PC-3 (cell line): ENCODE results near the gene NKX6-2. TPM values are rescaled to one million over a fixed set of nuclear protein-coding genes. Genes with fewer than 3 reads are reported as not detected.

ENCODE experiments used
- ATAC-seq: fragments of 200-7000 bp; cut with Tn5 transposase; 2 replicates; pipeline ENCODE4 v1.9.1; 2020; ENCODE audit warnings: mild to moderate bottlenecking, moderate library complexity
- BruUV-seq: library from RNA; stranded (reverse); fragments of 400-500 nt; replicated peaks from 2 replicates; lab custom pipeline; 2021; lab: Mats Ljungman, UMichigan
- CTCF ChIA-PET: fragments of 300-600 bp; sonication (Branson Sonifier 250); formaldehyde crosslinking; loops from one replicate; lab custom pipeline; 2022; ENCODE audit warnings: antibody characterized with exemption; lab: Charles Lee
- POLR2A ChIA-PET: fragments of 300-600 bp; sonication (Branson Sonifier 250); formaldehyde crosslinking; loops from one replicate; lab custom pipeline; 2022; ENCODE audit warnings: antibody characterized with exemption; ENCODE audit not compliant: unreplicated experiment; lab: Charles Lee
- DNase-seq: peaks from one replicate; pipeline ENCODE4 v3.0.0-alpha.2; 2015
- H2AFZ ChIP-seq: fragments of 300-600 bp; sonication (generic); 2 replicates; pipeline ENCODE4 v1.6.0; 2016; ENCODE audit warnings: antibody characterized with exemption, low read length
- H3F3A ChIP-seq: fragments of 300-600 bp; sonication (generic); one replicate; pipeline ENCODE4 v1.6.0; 2017; ENCODE audit warnings: antibody characterized with exemption, low read length, control low read depth, mild to moderate bottlenecking; ENCODE audit not compliant: unreplicated experiment
- H3K27ac ChIP-seq: fragments of 300-600 bp; sonication (generic); 2 replicates; pipeline ENCODE4 v1.5.1; 2016; ENCODE audit warnings: mild to moderate bottlenecking, low read length
- H3K27me3 ChIP-seq: fragments of 300-600 bp; sonication (generic); 2 replicates; pipeline ENCODE4 v1.6.1; 2016; ENCODE audit warnings: low read length, mixed read lengths
- H3K36me3 ChIP-seq: fragments of 300-600 bp; sonication (generic); 2 replicates; pipeline ENCODE4 v1.6.1; 2016; ENCODE audit warnings: low read depth, mixed run types, low read length, mixed read lengths
- H3K4me1 ChIP-seq: fragments of 300-600 bp; sonication (generic); 2 replicates; pipeline ENCODE4 v1.5.1; 2016; ENCODE audit warnings: low read length; ENCODE audit not compliant: insufficient read depth
- H3K4me2 ChIP-seq: fragments of 300-600 bp; sonication (generic); 2 replicates; pipeline ENCODE4 v1.6.0; 2016; ENCODE audit warnings: low read length
- H3K4me3 ChIP-seq: fragments of 300-600 bp; sonication (generic); 2 replicates; pipeline ENCODE4 v1.5.1; 2016; ENCODE audit warnings: mild to moderate bottlenecking, low read length, mixed read lengths
- H3K79me2 ChIP-seq: fragments of 300-600 bp; sonication (generic); 2 replicates; pipeline ENCODE4 v1.6.1; 2017; ENCODE audit warnings: low read length, mixed read lengths
- H3K9ac ChIP-seq: fragments of 300-600 bp; sonication (generic); 2 replicates; pipeline ENCODE4 v1.6.0; 2016; ENCODE audit warnings: mild to moderate bottlenecking, low read length
- H3K9me2 ChIP-seq: fragments of 300-600 bp; sonication (generic); replicated peaks from 2 replicates; pipeline ENCODE4 v1.6.1; 2016; ENCODE audit warnings: mixed run types, low read length, mixed read lengths
- H3K9me3 ChIP-seq: fragments of 300-600 bp; sonication (generic); 2 replicates; pipeline ENCODE4 v1.6.1; 2016; ENCODE audit warnings: low read length, mixed read lengths
- H4K20me1 ChIP-seq: fragments of 300-600 bp; sonication (generic); 2 replicates; pipeline ENCODE4 v1.6.1; 2016; ENCODE audit warnings: low read length, mixed read lengths
- EZH2 ChIP-seq: fragments of 300-600 bp; sonication (generic); IDR thresholded peaks from one replicate; pipeline ENCODE4 v1.6.1; 2017; ENCODE audit warnings: antibody characterized with exemption, mild to moderate bottlenecking, low read length; ENCODE audit not compliant: unreplicated experiment
- EZH2phosphoT487 ChIP-seq: fragments of 300-600 bp; sonication (generic); IDR thresholded peaks from 2 replicates; pipeline ENCODE4 v1.6.1; 2018; ENCODE audit warnings: mild to moderate bottlenecking, antibody characterized with exemption, low read length, borderline replicate concordance
- intact Hi-C: fragments of 100-400 bp; cut with micrococcal nuclease; formaldehyde crosslinking; loops from 2 replicates; pipeline ENCODE4 v1.9.0; 2023
- total RNA-seq: library from RNA; depleted of rRNA; stranded (reverse); fragments of >200 nt; gene quantifications from 2 replicates; pipeline ENCODE4 v1.2.3, GENCODE V29; 2014
- TF ChIP-seq, protein P1 (sequence below): fragments of 300-600 bp; sonication (generic); conservative IDR thresholded peaks from 2 replicates; pipeline ENCODE4 v1.5.1; 2017; ENCODE audit warnings: antibody characterized with exemption, low read depth, mild to moderate bottlenecking, low read length

NKX6-2 gene
- total RNA-seq, 1 experiment from 2014 or later = not detected

DNA sequence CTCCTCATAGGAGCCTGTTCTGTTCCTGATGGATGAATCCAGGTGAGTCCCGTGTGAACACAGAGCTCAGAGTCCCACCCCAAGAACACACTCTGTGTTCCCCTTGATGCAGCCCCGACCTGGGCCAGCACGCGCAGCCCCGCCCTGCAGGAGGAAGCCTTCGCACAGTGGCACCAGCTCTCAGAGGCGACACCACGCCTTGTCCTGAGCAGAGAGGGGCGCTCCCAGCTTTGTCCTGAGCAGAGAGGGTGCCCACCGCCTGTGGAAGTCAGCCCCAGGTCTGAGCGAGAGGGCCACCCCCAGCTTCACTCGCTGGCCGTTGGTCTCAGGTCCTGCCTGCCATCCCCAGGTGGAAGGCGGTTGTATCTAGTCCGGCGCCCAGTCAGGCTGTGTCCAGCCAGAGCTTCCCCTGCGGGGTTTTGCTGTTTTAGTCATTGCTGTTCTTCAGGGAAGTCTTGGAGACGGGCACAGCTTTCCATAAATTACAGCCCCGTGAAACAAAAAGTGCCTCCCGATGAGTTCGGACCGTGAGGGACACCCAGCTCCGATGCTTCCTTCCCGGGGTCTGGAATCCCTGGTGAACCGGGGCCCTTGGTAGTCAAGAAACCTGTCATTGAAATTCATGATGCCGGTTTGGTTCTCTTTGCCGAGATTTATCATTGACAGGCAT, 43.6 kb downstream of the NKX6-2 start:
- H3K36me3 ChIP-seq = no peaks in the 10 kb centered on the region; the same call in 1 of the 2 replicates
- no peaks in the 10 kb centered on the region for H3K9me3 ChIP-seq
- H3K9ac ChIP-seq = no peak overlapping the region
- intact Hi-C loops = no loop called here
- no peaks in the 10 kb centered on the region for H3K27me3 ChIP-seq
- no peaks in the 10 kb centered on the region for H4K20me1 ChIP-seq
- H3K79me2 ChIP-seq = no peaks in the 10 kb centered on the region
- no TSS peak for BruUV-seq
- POLR2A ChIA-PET = no interaction called here
- H3K27ac ChIP-seq = no peak overlapping the region
- H2AFZ ChIP-seq = no peak overlapping the region
- no peaks in the 10 kb centered on the region for H3K9me2 ChIP-seq
- no peaks in the 10 kb centered on the region for H3F3A ChIP-seq
- H3K4me3 ChIP-seq = no peak overlapping the region
- TF ChIP-seq, protein P1, sequence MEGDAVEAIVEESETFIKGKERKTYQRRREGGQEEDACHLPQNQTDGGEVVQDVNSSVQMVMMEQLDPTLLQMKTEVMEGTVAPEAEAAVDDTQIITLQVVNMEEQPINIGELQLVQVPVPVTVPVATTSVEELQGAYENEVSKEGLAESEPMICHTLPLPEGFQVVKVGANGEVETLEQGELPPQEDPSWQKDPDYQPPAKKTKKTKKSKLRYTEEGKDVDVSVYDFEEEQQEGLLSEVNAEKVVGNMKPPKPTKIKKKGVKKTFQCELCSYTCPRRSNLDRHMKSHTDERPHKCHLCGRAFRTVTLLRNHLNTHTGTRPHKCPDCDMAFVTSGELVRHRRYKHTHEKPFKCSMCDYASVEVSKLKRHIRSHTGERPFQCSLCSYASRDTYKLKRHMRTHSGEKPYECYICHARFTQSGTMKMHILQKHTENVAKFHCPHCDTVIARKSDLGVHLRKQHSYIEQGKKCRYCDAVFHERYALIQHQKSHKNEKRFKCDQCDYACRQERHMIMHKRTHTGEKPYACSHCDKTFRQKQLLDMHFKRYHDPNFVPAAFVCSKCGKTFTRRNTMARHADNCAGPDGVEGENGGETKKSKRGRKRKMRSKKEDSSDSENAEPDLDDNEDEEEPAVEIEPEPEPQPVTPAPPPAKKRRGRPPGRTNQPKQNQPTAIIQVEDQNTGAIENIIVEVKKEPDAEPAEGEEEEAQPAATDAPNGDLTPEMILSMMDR = no peak
- no peak for TF ChIP-seq EZH2
- TF ChIP-seq EZH2phosphoT487 = no peak
- H3K4me1 ChIP-seq = no peaks in the 10 kb centered on the region
- CTCF ChIA-PET = no interaction called here
- DNase-seq = no peak
- no peak for ATAC-seq
- H3K4me2 ChIP-seq = no peak overlapping the region

DNA sequence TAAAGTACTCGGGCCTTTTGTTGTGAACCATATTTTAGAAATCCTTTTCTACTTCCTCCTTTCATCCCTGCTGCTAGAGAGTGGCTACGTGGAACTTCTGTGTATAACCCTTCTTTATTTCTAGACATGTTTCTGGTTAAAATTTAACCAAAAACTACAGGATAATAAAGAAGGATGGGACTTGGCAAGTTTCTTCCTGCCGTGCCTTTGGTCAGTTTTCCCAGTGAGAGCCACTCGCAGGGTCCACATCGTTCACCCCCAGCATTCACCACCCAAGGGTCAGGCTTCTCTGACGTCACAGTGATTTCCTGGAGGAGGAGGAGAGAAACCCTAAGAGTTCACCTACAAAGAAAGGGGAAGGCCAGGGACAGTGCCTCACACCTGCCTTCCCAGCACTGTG, 45.4 kb downstream of the NKX6-2 start:
- Histone ChIP-seq H3K4me1 (no peaks in the 10 kb centered on the region), H3K4me3 (no peak overlapping the region), H3F3A (no peaks in the 10 kb centered on the region), H3K27ac (no peak overlapping the region), H3K9me2 (no peaks in the 10 kb centered on the region), H4K20me1 (no peaks in the 10 kb centered on the region), H3K27me3 (no peaks in the 10 kb centered on the region), H3K79me2 (no peaks in the 10 kb centered on the region), H3K36me3 (no peaks in the 10 kb centered on the region; the same call in 1 of the 2 replicates), H3K9ac (no peak overlapping the region), H2AFZ (no peak overlapping the region), H3K9me3 (no peaks in the 10 kb centered on the region), H3K4me2 (no peak overlapping the region)
- TF ChIP-seq EZH2phosphoT487 (no peak), EZH2 (no peak)
- TF ChIP-seq, protein P1 = no peak
- DNase-seq (no peak), ATAC-seq (no peak)
- CTCF ChIA-PET = no interaction called here
- intact Hi-C loops = no loop called here
- POLR2A ChIA-PET = no interaction called here
- no TSS peak for BruUV-seq

DNA sequence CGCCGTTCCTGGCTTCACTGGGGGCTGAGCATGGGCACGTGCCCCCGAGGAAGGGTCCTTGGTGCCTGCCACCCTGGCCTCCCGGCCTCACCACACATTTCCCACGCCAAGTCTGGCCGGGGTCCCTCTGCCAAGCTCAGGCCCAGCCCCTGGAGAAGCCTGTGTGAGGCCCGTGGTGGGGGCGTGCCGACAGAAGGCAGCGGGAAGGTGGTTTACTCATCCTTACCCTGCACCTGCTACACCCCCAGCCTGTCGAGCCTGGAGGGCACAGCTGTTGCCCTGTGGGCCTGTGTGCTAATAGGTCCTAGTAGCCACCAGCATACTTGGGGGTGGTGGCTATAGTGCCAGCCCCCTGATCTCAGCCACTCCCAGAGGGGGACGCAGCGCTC, 46.7 kb downstream of the NKX6-2 start:
- ATAC-seq (no peak), DNase-seq (no peak)
- no TSS peak for BruUV-seq
- TF ChIP-seq EZH2phosphoT487 (no peak), EZH2 (no peak)
- TF ChIP-seq, protein P1 = no peak
- no peaks in the 10 kb centered on the region for H3K4me1 ChIP-seq
- no peak overlapping the region for H3K4me2 ChIP-seq
- no peaks in the 10 kb centered on the region; the same call in 1 of the 2 replicates for H3K36me3 ChIP-seq
- H3F3A ChIP-seq = no peaks in the 10 kb centered on the region
- H3K9ac ChIP-seq = no peak overlapping the region
- no peaks in the 10 kb centered on the region for H3K79me2 ChIP-seq
- no peaks in the 10 kb centered on the region for H3K27me3 ChIP-seq
- ChIA-PET CTCF (no interaction called here), POLR2A (no interaction called here)
- no peaks in the 10 kb centered on the region for H4K20me1 ChIP-seq
- no peak overlapping the region for H3K27ac ChIP-seq
- H3K4me3 ChIP-seq = no peak overlapping the region
- no peaks in the 10 kb centered on the region for H3K9me3 ChIP-seq
- intact Hi-C loops = no loop called here
- H3K9me2 ChIP-seq = no peaks in the 10 kb centered on the region
- H2AFZ ChIP-seq = no peak overlapping the region
